Fibroblast of lung (primary cell): ENCODE measurements around the gene COL9A2. TPM values are rescaled to one million over a fixed set of nuclear protein-coding genes. Genes with fewer than 3 reads are reported as not detected.

Experiments used
- DNase-seq, 2 donors: peaks; one replicate each; pipeline versions ENCODE4 v3.0.0 to v3.0.0-alpha.2; 2010; ENCODE audit warnings: low read depth in 2 of 2
- H2AFZ ChIP-seq: 2 replicates; pipeline ENCODE4 v1.5.1; 2012; ENCODE audit warnings: low read length, control low read depth, inconsistent platforms
- H3K27ac ChIP-seq: 2 replicates; pipeline ENCODE4 v1.5.1; 2011; ENCODE audit warnings: low read length, control low read depth; ENCODE audit not compliant: insufficient read depth
- H3K27me3 ChIP-seq: 2 replicates; pipeline ENCODE4 v1.5.1; 2011; ENCODE audit warnings: mild to moderate bottlenecking, low read length; ENCODE audit not compliant: control insufficient read depth, insufficient read depth
- H3K36me3 ChIP-seq: 2 replicates; pipeline ENCODE4 v1.5.1; 2011; ENCODE audit warnings: low read length; ENCODE audit not compliant: control insufficient read depth, insufficient read depth
- H3K4me1 ChIP-seq: 2 replicates; pipeline ENCODE4 v1.5.1; 2011; ENCODE audit warnings: low read length; ENCODE audit not compliant: control insufficient read depth, insufficient read depth; ENCODE audit errors: extremely low read depth
- H3K4me2 ChIP-seq: 2 replicates; pipeline ENCODE4 v1.5.1; 2011; ENCODE audit warnings: low read length, control low read depth; ENCODE audit not compliant: insufficient read depth; ENCODE audit errors: extremely low read depth
- H3K4me3 ChIP-seq, 4 experiments: fragments of 200-600 bp in 1 of 4; sonication (generic) in 1 of 4; replicated peaks in 1 of 4; 2 replicates each; pipeline ENCODE4 v1.5.1; 2011 to 2016; ENCODE audit warnings: low read length in 4 of 4, low read depth in 3 of 4, mild to moderate bottlenecking in 3 of 4, control low read depth in 2 of 4, inconsistent platforms in 1 of 4, mixed read lengths in 1 of 4; ENCODE audit not compliant: insufficient read depth in 1 of 4; ENCODE audit errors: control extremely low read depth in 1 of 4
- H3K79me2 ChIP-seq: 2 replicates; pipeline ENCODE4 v1.5.1; 2012; ENCODE audit warnings: mild to moderate bottlenecking, low read length, inconsistent platforms; ENCODE audit not compliant: control insufficient read depth, insufficient read depth
- H3K9ac ChIP-seq: 2 replicates; pipeline ENCODE4 v1.5.1; 2011; ENCODE audit warnings: mild to moderate bottlenecking, low read length, control low read depth; ENCODE audit not compliant: insufficient read depth
- H3K9me3 ChIP-seq: 2 replicates; pipeline ENCODE4 v1.5.1; 2012; ENCODE audit warnings: low read depth, low read length; ENCODE audit not compliant: control insufficient read depth, insufficient read depth
- H4K20me1 ChIP-seq: 2 replicates; pipeline ENCODE4 v1.5.1; 2011; ENCODE audit warnings: low read length; ENCODE audit not compliant: control insufficient read depth, insufficient read depth; ENCODE audit errors: extremely low read depth
- CTCF ChIP-seq, 2 donors: IDR thresholded peaks in 1 of 2; conservative IDR thresholded peaks in 1 of 2; 1 replicate in 1 of 2; 2 replicates in 1 of 2; pipeline ENCODE4 v1.5.1; 2011 to 2012; ENCODE audit warnings: low read length in 2 of 2, control low read depth in 1 of 2, inconsistent platforms in 1 of 2, low read depth in 1 of 2, mild to moderate bottlenecking in 1 of 2
- EZH2 ChIP-seq: IDR thresholded peaks from 2 replicates; pipeline ENCODE4 v1.5.1; 2012; ENCODE audit warnings: low read length, control low read depth, mild to moderate bottlenecking; ENCODE audit errors: missing control alignments
- polyA plus RNA-seq, 2 donors: library from polyadenylated mRNA; depleted of rRNA in 1 of 2; stranded (reverse) in 1 of 2; unstranded in 1 of 2; fragments of >200 nt; gene quantifications; 2 replicates each; pipeline ENCODE4 v1.2.1, GENCODE V29; 2011 to 2012; ENCODE audit warnings: missing spikeins in 1 of 2
- total RNA-seq: library from RNA; depleted of rRNA; stranded (reverse); fragments of >200 nt; gene quantifications from 2 replicates; pipeline ENCODE4 v1.2.1, GENCODE V29; 2014

The COL9A2 gene
- total and polyA plus RNA-seq, 2 donors (not counting 1 experiment from before 2014, with no cell fraction given) = 1.3 to 2.8 TPM

- TF ChIP-seq CTCF (conservative IDR thresholded peaks at IDR 0.05 in 1 of 2, IDR thresholded peaks at IDR 0.05 in 1 of 2; ENCODE audit: low read depth in 1 of 2, low read length in 2 of 2) (no peak), EZH2 (no peak)
- no peaks in the 10 kb centered on the region for H3K79me2 ChIP-seq
These were observed 44.4 kb downstream of the COL9A2 start for GRCh38 chr1:40272653-40273213.

GRCh38 chr1:40270152-40270834, 46.8 kb downstream of the COL9A2 start:
- no peak overlapping the region for H3K4me3 ChIP-seq
- H3K9ac ChIP-seq = no peak overlapping the region
- H2AFZ ChIP-seq = no peak overlapping the region
- H3K79me2 ChIP-seq = peaks cover 3% of the 10 kb centered on the region
- DNase-seq = peak in 1 of 2 donors; percentile 54
- H3K9me3 ChIP-seq = no peaks in the 10 kb centered on the region
- no peaks in the 10 kb centered on the region for H3K27me3 ChIP-seq
- peaks cover 9% of the 10 kb centered on the region for H3K36me3 ChIP-seq
- peak overlapping the region; percentile 41 for H3K27ac ChIP-seq
- TF ChIP-seq CTCF (conservative IDR thresholded peaks at IDR 0.05 in 1 of 2, IDR thresholded peaks at IDR 0.05 in 1 of 2; ENCODE audit: low read depth in 1 of 2, low read length in 2 of 2) = no peak
- no peak for TF ChIP-seq EZH2
- peaks cover 13% of the 10 kb centered on the region for H3K4me1 ChIP-seq
- H4K20me1 ChIP-seq = no peaks in the 10 kb centered on the region
- no peak overlapping the region for H3K4me2 ChIP-seq

More at GRCh38 chr1:40272653-40273213, 44.4 kb downstream of the COL9A2 start:
- Histone ChIP-seq H3K36me3 (peaks cover 9% of the 10 kb centered on the region), H3K4me1 (peaks cover 5% of the 10 kb centered on the region), H3K9me3 (no peaks in the 10 kb centered on the region), H4K20me1 (no peaks in the 10 kb centered on the region), H3K9ac (no peak overlapping the region), H3K4me3 (no peak overlapping the region), H3K27me3 (no peaks in the 10 kb centered on the region), H2AFZ (no peak overlapping the region), H3K27ac (no peak overlapping the region), H3K4me2 (no peak overlapping the region)
- no peak for DNase-seq

GRCh38 chr1:40268211-40268610, 48.9 kb downstream of the COL9A2 start:
- peak overlapping the region; percentile 56 for H3K4me2 ChIP-seq
- H3K79me2 ChIP-seq = peaks cover 4% of the 10 kb centered on the region
- H3K36me3 ChIP-seq = peaks cover 7% of the 10 kb centered on the region
- no peak for DNase-seq
- H3K27ac ChIP-seq = peak overlapping the region; percentile 85
- H3K9ac ChIP-seq = peak overlapping the region; percentile 11
- TF ChIP-seq EZH2 (no peak), CTCF (conservative IDR thresholded peaks at IDR 0.05 in 1 of 2, IDR thresholded peaks at IDR 0.05 in 1 of 2; ENCODE audit: low read depth in 1 of 2, low read length in 2 of 2) (no peak)
- H3K4me3 ChIP-seq = no peak overlapping the region
- H3K4me1 ChIP-seq = peaks cover 13% of the 10 kb centered on the region
- no peaks in the 10 kb centered on the region for H3K27me3 ChIP-seq
- no peaks in the 10 kb centered on the region for H3K9me3 ChIP-seq
- no peaks in the 10 kb centered on the region for H4K20me1 ChIP-seq
- no peak overlapping the region for H2AFZ ChIP-seq
